SK-N-SH (cell line): ENCODE data around the gene UNC5CL. TPM values are rescaled to one million over a fixed set of nuclear protein-coding genes. Genes with fewer than 3 reads are reported as not detected.

Experiments
- CTCF ChIA-PET: fragments of 300-600, 350-600 bp; formaldehyde crosslinking; extraction: SDS; loops from one replicate; lab custom pipeline; 2021; lab: Yijun Ruan, JAX
- POLR2A ChIA-PET: fragments of 350-600 bp; sonication (Branson Sonifier 250); formaldehyde crosslinking; extraction: SDS; loops from one replicate; lab custom pipeline; 2020; ENCODE audit warnings: antibody characterized with exemption, inconsistent platforms; lab: Yijun Ruan, JAX
- DNase-seq: peaks from one replicate; pipeline ENCODE4 v3.0.0; 2012
- H2AFZ ChIP-seq: fragments of 200-600 bp; sonication (generic); 2 replicates; pipeline ENCODE4 v1.8.1; 2016; ENCODE audit warnings: antibody characterized with exemption, mild to moderate bottlenecking, low read depth
- H3F3A ChIP-seq: fragments of 200-600 bp; sonication (generic); replicated peaks from 2 replicates; pipeline ENCODE3; 2016; ENCODE audit warnings: antibody characterized with exemption, mild to moderate bottlenecking; ENCODE audit not compliant: insufficient read depth
- H3K27ac ChIP-seq, 2 experiments: fragments of 200-500 bp in 1 of 2; fragments of 200-600 bp in 1 of 2; sonication (Bioruptor generic) in 1 of 2; sonication (generic), shearing (Covaris generic) in 1 of 2; 2 replicates each; pipeline versions ENCODE4 v1.5.1 to v1.6.1; 2014 to 2016; ENCODE audit warnings: low read depth in 2 of 2, inconsistent platforms in 1 of 2, low read length in 1 of 2, mild to moderate bottlenecking in 1 of 2, mixed read lengths in 1 of 2
- H3K27me3 ChIP-seq: fragments of 200-600 bp; sonication (generic), shearing (Covaris generic); 2 replicates; pipeline ENCODE4 v1.6.1; 2016; ENCODE audit warnings: mixed run types; ENCODE audit not compliant: insufficient read depth
- H3K36me3 ChIP-seq, 2 experiments: fragments of 200-500 bp in 1 of 2; fragments of 200-600 bp in 1 of 2; sonication (Bioruptor generic) in 1 of 2; sonication (generic) in 1 of 2; replicated peaks in 1 of 2; 2 replicates each; pipeline versions ENCODE3 to v1.5.1; 2014 to 2016; ENCODE audit warnings: low read length in 1 of 2, mild to moderate bottlenecking in 1 of 2; ENCODE audit not compliant: insufficient read depth in 2 of 2, control insufficient read depth in 1 of 2
- H3K4me1 ChIP-seq, 2 experiments: fragments of 200-500 bp in 1 of 2; fragments of 200-600 bp in 1 of 2; sonication (Bioruptor generic) in 1 of 2; sonication (generic), shearing (Covaris generic) in 1 of 2; 2 replicates each; pipeline versions ENCODE4 v1.5.1 to v1.6.1; 2014 to 2016; ENCODE audit warnings: low read depth in 1 of 2, low read length in 1 of 2, mixed run types in 1 of 2; ENCODE audit not compliant: insufficient read depth in 2 of 2, control insufficient read depth in 1 of 2
- H3K4me2 ChIP-seq: fragments of 200-600 bp; sonication (generic), shearing (Covaris generic); 2 replicates; pipeline ENCODE4 v1.6.1; 2017; ENCODE audit warnings: mixed run types
- H3K4me3 ChIP-seq, 2 experiments: fragments of 200-500 bp in 1 of 2; fragments of 200-600 bp in 1 of 2; sonication (Bioruptor generic) in 1 of 2; sonication (generic), shearing (Covaris generic) in 1 of 2; 2 replicates each; pipeline versions ENCODE4 v1.5.1 to v1.8.1; 2014 to 2016; ENCODE audit warnings: low read depth in 2 of 2, inconsistent platforms in 1 of 2, low read length in 1 of 2, mild to moderate bottlenecking in 1 of 2, mixed read lengths in 1 of 2, moderate library complexity in 1 of 2
- H3K79me2 ChIP-seq: fragments of 200-600 bp; sonication (generic); 2 replicates; pipeline ENCODE4 v1.8.1; 2017; ENCODE audit warnings: mild to moderate bottlenecking; ENCODE audit not compliant: insufficient read depth
- H3K9ac ChIP-seq: fragments of 200-600 bp; sonication (generic); 2 replicates; pipeline ENCODE4 v1.6.1; 2017; ENCODE audit warnings: mixed run types
- H3K9me2 ChIP-seq: fragments of 200-600 bp; sonication (generic); 2 replicates; pipeline ENCODE4 v1.6.1; 2017; ENCODE audit warnings: mixed run types
- H3K9me3 ChIP-seq: fragments of 200-600 bp; sonication (generic); 2 replicates; pipeline ENCODE4 v1.6.1; 2017; ENCODE audit warnings: mixed run types, mild to moderate bottlenecking, moderate library complexity
- H4K20me1 ChIP-seq: fragments of 200-600 bp; sonication (generic); 2 replicates; pipeline ENCODE4 v1.6.1; 2017; ENCODE audit warnings: mild to moderate bottlenecking, mixed run types; ENCODE audit not compliant: insufficient read depth
- CHD2 ChIP-seq: fragments of 150-350 bp; IDR thresholded peaks from 2 replicates; pipeline ENCODE4 v1.6.1; 2018; ENCODE audit warnings: low read length; ENCODE audit not compliant: partially characterized antibody
- CTCF ChIP-seq: fragments of 200-600 bp; sonication (generic); IDR thresholded peaks from 2 replicates; pipeline ENCODE4 v1.6.1; 2017; ENCODE audit warnings: antibody characterized with exemption, mild to moderate bottlenecking, moderate library complexity
- ELF1 ChIP-seq: IDR thresholded peaks from 2 replicates; pipeline ENCODE4 v1.4.0; 2012
- EP300 ChIP-seq, 2 experiments: IDR thresholded peaks; 2 replicates each; pipeline versions ENCODE4 v1.4.0 to v1.6.1; 2012; ENCODE audit warnings: borderline replicate concordance in 1 of 2, low read depth in 1 of 2, low read length in 1 of 2
- EZH2phosphoT487 ChIP-seq: fragments of 200-600 bp; sonication (generic); IDR thresholded peaks from 2 replicates; pipeline ENCODE4 v1.6.1; 2017; ENCODE audit warnings: low read depth, mixed run types, mild to moderate bottlenecking, antibody characterized with exemption, moderate library complexity, borderline replicate concordance
- FOXJ3 ChIP-seq: sonication (generic); formaldehyde crosslinking; IDR thresholded peaks from 2 replicates; pipeline ENCODE4 v1.5.1; 2020; ENCODE audit warnings: mild to moderate bottlenecking, missing genetic modification reagents
- FOXM1 ChIP-seq: IDR thresholded peaks from 2 replicates; pipeline ENCODE4 v1.4.0; 2012; ENCODE audit warnings: low read depth, mild to moderate bottlenecking
- GABPA ChIP-seq: IDR thresholded peaks from 2 replicates; pipeline ENCODE4 v1.4.0; 2012; ENCODE audit warnings: low read depth, mild to moderate bottlenecking
- GATA2 ChIP-seq: sonication (generic); formaldehyde crosslinking; IDR thresholded peaks from 2 replicates; pipeline ENCODE4 v1.5.0; 2020; ENCODE audit warnings: mild to moderate bottlenecking, missing genetic modification reagents
- IRF3 ChIP-seq: fragments of 150-350 bp; IDR thresholded peaks from 2 replicates; pipeline ENCODE4 v1.6.1; 2016; ENCODE audit warnings: mild to moderate bottlenecking, low read depth, low read length
- MAX ChIP-seq: IDR thresholded peaks from 2 replicates; pipeline ENCODE4 v1.4.0; 2012; ENCODE audit warnings: low read depth
- MEF2A ChIP-seq: IDR thresholded peaks from 2 replicates; pipeline ENCODE4 v1.4.0; 2012; ENCODE audit warnings: low read depth, borderline replicate concordance
- POLR2AphosphoS5 ChIP-seq: IDR thresholded peaks from 2 replicates; pipeline ENCODE4 v1.6.1; 2012; ENCODE audit warnings: low read depth, low read length
- RAD21 ChIP-seq: IDR thresholded peaks from 2 replicates; pipeline ENCODE4 v1.6.1; 2012; ENCODE audit warnings: mild to moderate bottlenecking, low read length
- RCOR1 ChIP-seq: fragments of 150-350 bp; IDR thresholded peaks from 2 replicates; pipeline ENCODE4 v1.6.1; 2017; ENCODE audit warnings: antibody characterized with exemption, low read length
- REST ChIP-seq: IDR thresholded peaks from 2 replicates; pipeline ENCODE4 v1.6.1; 2012; ENCODE audit warnings: mild to moderate bottlenecking, low read depth, low read length, moderate library complexity
- RXRA ChIP-seq: IDR thresholded peaks from 2 replicates; pipeline ENCODE4 v1.4.0; 2012; ENCODE audit warnings: low read depth, mild to moderate bottlenecking, borderline replicate concordance
- SIN3A ChIP-seq: IDR thresholded peaks from 2 replicates; pipeline ENCODE4 v1.6.1; 2012; ENCODE audit warnings: low read depth, mild to moderate bottlenecking, low read length, moderate library complexity, borderline replicate concordance
- USF2 ChIP-seq: fragments of 150-350 bp; IDR thresholded peaks from 2 replicates; pipeline ENCODE4 v1.6.1; 2017; ENCODE audit warnings: antibody characterized with exemption, low read length, low read depth, borderline replicate concordance
- YY1 ChIP-seq: IDR thresholded peaks from 2 replicates; pipeline ENCODE4 v1.4.0; 2012; ENCODE audit warnings: low read depth, mild to moderate bottlenecking
- ZBTB33 ChIP-seq: IDR thresholded peaks from 2 replicates; pipeline ENCODE4 v1.4.0; 2012; ENCODE audit warnings: low read depth, borderline replicate concordance
- WGBS: methylation state at CpG from one replicate; pipeline ENCODE4 v1.1.6; 2017; ENCODE audit warnings: low lambda C conversion rate; 5-methylcytosine and 5-hydroxymethylcytosine counted together
- polyA plus RNA-seq, 3 experiments: library from polyadenylated mRNA; depleted of rRNA; stranded (reverse); fragments of >200 nt; gene quantifications; 2 replicates each; pipeline ENCODE4 v1.2.3, GENCODE V29; 2012

Gene UNC5CL
- polyA plus RNA-seq, 1 of the 3 experiments (the other 2 are of a cell fraction), result 0.10 TPM

- H3K4me2 ChIP-seq, result peak within 1 kb of the TSS; percentile 83
- peaks cover 27 to 47% of the 10 kb centered on the region in 2 experiments for H3K36me3 ChIP-seq
- peak within 1 kb of the TSS; percentile 98 to 99 for H3K27ac ChIP-seq
- H3F3A ChIP-seq, result peaks cover 28% of the 10 kb centered on the region
- peaks cover 34% of the 10 kb centered on the region for H4K20me1 ChIP-seq
- ChIA-PET POLR2A (interaction anchor here (0.8 to 1.4 kb wide), 3 partner anchors 9 to 485 kb away, joined by 3 to 6 read pairs (median 4); partner anchors contain the start of gene LRFN2), CTCF (interaction anchor here (1.2 kb wide), 1 partner anchor 47 kb away, joined by 3 read pairs; no protein-coding TSS in a partner anchor)
- no peaks in the 10 kb centered on the region for H3K27me3 ChIP-seq
- H3K4me1 ChIP-seq, result peaks cover 20 to 23% of the 10 kb centered on the region in 2 experiments
- DNase-seq, result peak; percentile 90
- H3K4me3 ChIP-seq, result peak within 1 kb of the TSS; percentile 90 to 99
- peaks cover 55% of the 10 kb centered on the region for H3K79me2 ChIP-seq
- peak within 1 kb of the TSS; percentile 91 for H2AFZ ChIP-seq
- under 1% methylated on average over 22 of the region's 63 CpGs for WGBS
- no peaks in the 10 kb centered on the region for H3K9me2 ChIP-seq
- H3K9ac ChIP-seq, result peak within 1 kb of the TSS; percentile 99
- H3K9me3 ChIP-seq, result no peaks in the 10 kb centered on the region
- TF ChIP-seq RXRA (no peak), FOXM1 (no peak), RCOR1 (0 out of 2 replicates have a peak, but pooled peaks have one; percentile 17), GABPA (peak; percentile 88), EP300 (IDR thresholded peaks at IDR 0.05; ENCODE audit: borderline replicate concordance in 1 of 2, low read depth in 1 of 2, low read length in 1 of 2) (peak in 1 of 2 experiments; percentile 33; a peak in 1 of 4 replicates), REST (peak; percentile 10; the same call in 1 of the 2 replicates), SIN3A (peak; percentile 55), GATA2 (CRISPR knock-in tag) (no peak), CHD2 (peak; percentile 80), RAD21 (no peak), ZBTB33 (peak; percentile 83; the same call in 1 of the 2 replicates), EZH2phosphoT487 (no peak), MEF2A (no peak), CTCF (no peak), USF2 (no peak), ELF1 (peak; percentile 93), MAX (peak; percentile 75), POLR2AphosphoS5 (peak; percentile 28; the same call in 1 of the 2 replicates), YY1 (peak; percentile 93), FOXJ3 (CRISPR knock-in tag) (no peak), IRF3 (peak; percentile 14; the same call in 1 of the 2 replicates)
These were observed 33.2 kb upstream of the UNC5CL start, which contains the start of gene OARD1 for GRCh38 chr6:41071923-41072835. Gene OARD1 (minus strand): TSS chr6:41072356. CDS start chr6:41071634, 722 bp downstream.
